A549 treated with AZD2906 at 1 μM for 4 hours (cell line): ENCODE data around the gene CHID1. TPM values are rescaled to one million over a fixed set of nuclear protein-coding genes. Genes with fewer than 3 reads are reported as not detected.

Experiments used
- total RNA-seq: library from RNA; stranded (reverse); fragments of 200-300 nt; extraction: Qiagen RNA extraction; gene quantifications from 5 replicates; pipeline ENCODE4 v1.2.3, GENCODE V29; 2022

CHID1 gene
- 72.1 to 77.3 TPM (median 74.4 TPM) in 5 replicates for total RNA-seq

GRCh38 chr11:910589-911030, at the start of gene CHID1:
Gene CHID1 (minus strand): TSS chr11:910810. CDS start chr11:904816, 5,994 bp downstream.

DNA sequence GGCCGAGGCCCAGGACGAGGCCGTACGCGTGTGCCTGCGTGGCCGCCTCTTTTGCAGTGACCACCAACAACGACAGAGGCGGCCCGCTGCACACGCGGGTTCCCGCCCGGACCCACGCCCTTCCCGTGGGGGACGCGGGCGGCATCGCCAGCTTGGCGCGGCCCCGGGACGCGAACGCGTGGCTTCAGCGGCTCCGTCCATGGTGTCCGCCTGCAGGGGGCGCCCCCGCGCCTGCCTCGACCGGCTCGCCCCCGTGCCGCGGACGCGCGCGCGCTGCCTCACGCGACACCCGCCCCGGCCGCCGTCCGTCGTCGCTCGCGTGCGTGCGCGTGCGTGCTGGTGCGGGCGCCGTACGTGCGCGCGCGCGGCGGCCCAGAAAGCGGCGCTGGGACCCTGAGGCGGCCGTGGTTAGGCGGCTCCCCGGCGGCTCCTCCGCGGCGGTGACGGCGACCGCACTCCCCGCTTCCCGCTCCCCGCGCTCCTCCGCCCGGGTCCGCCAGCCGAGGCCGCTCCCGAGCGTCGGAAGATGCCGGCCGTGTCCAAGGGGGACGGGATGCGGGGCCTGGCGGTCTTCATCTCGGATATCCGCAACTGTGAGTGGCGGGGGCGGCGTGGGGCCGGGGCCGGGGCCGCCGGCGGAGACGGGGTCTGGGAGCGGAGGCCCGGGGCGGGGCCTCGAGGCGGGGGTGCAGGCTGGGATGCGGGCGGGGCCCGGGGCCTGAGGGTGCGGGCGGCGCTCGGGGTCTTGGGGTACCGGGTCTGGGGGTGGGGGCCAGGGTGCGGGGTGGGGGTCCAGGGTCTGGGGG, 15.1 kb upstream of the CHID1 start, which contains the start of gene AP2A2:
Gene AP2A2 (plus strand): TSS at position 375 of the 806 bp plus-strand sequence. CDS start 152 bp downstream, at position 527.

DNA sequence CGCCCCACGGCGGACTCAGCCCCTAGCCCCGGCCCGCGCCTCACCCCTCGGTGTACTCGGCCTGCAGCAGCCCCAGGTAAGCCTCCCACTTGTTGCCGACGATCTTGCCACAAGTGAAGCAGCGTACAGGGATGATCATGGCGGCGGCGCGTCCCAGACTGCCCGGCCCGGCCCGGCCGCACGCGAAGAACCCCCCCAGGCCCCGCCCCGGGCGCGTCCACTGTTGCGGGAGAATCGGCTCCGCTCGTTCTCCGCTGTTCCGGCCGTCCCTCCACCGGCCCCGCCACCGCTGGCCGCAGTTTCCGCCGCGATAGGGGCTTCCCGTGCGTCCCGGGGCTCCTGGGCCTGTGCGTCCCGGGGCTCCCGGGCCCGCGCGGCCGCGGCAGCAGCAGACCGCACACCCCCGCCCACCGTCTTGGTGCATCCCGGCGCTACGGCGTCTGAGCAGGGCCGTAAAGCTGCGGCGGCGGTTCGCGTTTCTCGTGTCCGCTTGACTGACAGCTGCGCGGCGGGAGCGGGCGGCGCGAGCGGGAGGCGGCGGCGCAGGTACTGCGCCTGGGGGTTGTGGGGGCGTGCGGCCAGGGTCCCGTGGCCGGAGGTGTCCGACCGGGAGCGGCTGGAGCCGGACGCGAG, 68.1 kb downstream of the CHID1 start, which contains the start of the genes POLR2L and TSPAN4:
Gene POLR2L (minus strand): TSS at position 160 of the 633 bp plus-strand sequence. CDS start 21 bp downstream, at position 139.
Gene TSPAN4 (plus strand): TSS at position 483 of the 633 bp plus-strand sequence. CDS start 7,453 bp downstream, outside the sequence.

DNA sequence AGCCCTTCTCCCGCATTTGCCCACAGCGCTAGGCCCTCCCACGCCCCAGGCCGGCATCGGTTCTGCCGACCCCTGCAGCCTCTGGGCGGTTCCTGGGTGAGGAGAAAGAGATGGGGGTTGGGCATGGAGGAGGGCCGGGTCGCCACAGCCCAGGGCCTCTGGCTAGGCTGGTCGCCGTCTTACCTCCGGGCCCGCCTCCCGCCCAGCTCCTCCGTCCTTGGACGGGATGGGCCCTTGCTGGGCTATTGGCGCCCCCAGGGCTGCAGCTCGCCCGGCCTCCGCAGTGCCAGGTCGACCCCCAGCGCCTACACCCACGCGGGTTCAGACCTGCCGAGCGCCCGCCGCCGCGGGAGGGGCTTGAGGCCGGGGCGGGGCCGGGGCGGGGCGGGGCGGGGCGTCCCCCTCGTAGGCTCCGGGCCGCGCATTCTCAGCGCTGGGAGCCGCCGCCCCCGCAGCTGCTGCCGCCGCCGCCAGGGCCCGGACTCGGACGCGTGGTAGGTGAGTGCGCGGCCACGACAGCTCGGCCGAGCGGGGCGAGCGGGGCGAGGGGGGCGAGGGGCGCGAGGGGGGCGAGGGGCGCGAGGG, 78.0 kb downstream of the CHID1 start, which contains the start of gene CD151:
Gene CD151 (plus strand): TSS at position 424 of the 585 bp plus-strand sequence. CDS start 3,118 bp downstream, outside the sequence.

DNA sequence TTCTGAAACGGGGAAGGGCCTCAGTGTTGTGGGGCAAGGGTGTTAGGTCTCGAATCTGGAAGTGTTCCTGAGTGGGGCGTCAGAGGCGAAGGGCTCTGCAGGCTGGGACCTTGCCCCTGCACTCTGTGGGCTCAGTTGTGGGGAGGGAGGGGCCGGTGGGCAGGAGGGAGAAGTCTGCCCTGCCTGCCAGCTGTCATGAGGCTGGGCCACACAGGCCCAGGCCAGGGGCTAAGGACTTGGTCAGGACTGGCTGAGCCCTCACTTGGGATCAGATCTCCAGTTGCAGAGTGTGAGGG, 82.8 kb downstream of the CHID1 start, which contains the start of gene CRACR2B:
Gene CRACR2B (plus strand): TSS at position 23 of the 296 bp plus-strand sequence. CDS start 689 bp downstream, outside the sequence.

GRCh38 chr11:818396-819128, 92.0 kb downstream of the CHID1 start, which contains the start of gene PNPLA2:
Gene PNPLA2 (plus strand): TSS chr11:818914. CDS start chr11:819719, 805 bp downstream.

Other genes starting within 250 kb of the CHID1 start
- gene DEAF1, start 215.6 kb downstream of the CHID1 start, total RNA-seq: 32.1 to 37.2 TPM (median 36.5 TPM) in 5 replicates
- gene TMEM80, start 215.0 kb downstream of the CHID1 start, total RNA-seq: 8.1 to 12.3 TPM (median 10.8 TPM) in 5 replicates
- gene EPS8L2, start 204.6 kb downstream of the CHID1 start, total RNA-seq: 75.7 to 126 TPM (median 112 TPM) in 5 replicates
- 373 to 432 TPM (median 392 TPM) in 5 replicates for gene TALDO1, start 163.3 kb downstream of the CHID1 start, total RNA-seq
- 40.1 to 46.1 TPM (median 41.7 TPM) in 5 replicates for gene GATD1, start 133.3 kb downstream of the CHID1 start, total RNA-seq
- gene CEND1, start 120.7 kb downstream of the CHID1 start, total RNA-seq: 1.6 to 2.9 TPM (median 2.1 TPM) in 5 replicates
- 21.2 to 36.1 TPM (median 32.3 TPM) in 5 replicates for gene SLC25A22, start 112.5 kb downstream of the CHID1 start, total RNA-seq
- gene PIDD1, start 105.6 kb downstream of the CHID1 start, total RNA-seq: 9.0 to 15.5 TPM (median 13.9 TPM) in 5 replicates
- 1,597 to 2,654 TPM (median 2,318 TPM) in 5 replicates for gene RPLP2, start 100.8 kb downstream of the CHID1 start, total RNA-seq
- 37.0 to 61.7 TPM (median 57.7 TPM) in 5 replicates for gene PNPLA2, start 91.9 kb downstream of the CHID1 start, total RNA-seq
- 3.3 to 7.2 TPM (median 6.2 TPM) in 5 replicates for gene CRACR2B, start 82.9 kb downstream of the CHID1 start, total RNA-seq
- 840 to 907 TPM (median 868 TPM) in 5 replicates for gene CD151, start 77.9 kb downstream of the CHID1 start, total RNA-seq
- gene POLR2L, start 68.3 kb downstream of the CHID1 start, total RNA-seq: 554 to 741 TPM (median 647 TPM) in 5 replicates
- 136 to 205 TPM (median 200 TPM) in 5 replicates for gene TSPAN4, start 68.0 kb downstream of the CHID1 start, total RNA-seq
- gene AP2A2, start 15.1 kb upstream of the CHID1 start, total RNA-seq: 26.6 to 35.8 TPM (median 33.6 TPM) in 5 replicates
- 0.05 TPM in 1 of 5 replicates, not detected in the others for gene MUC6, start 125.9 kb upstream of the CHID1 start, total RNA-seq
- 0.04 to 0.24 TPM (median 0.12 TPM) in 5 replicates for gene MUC2, start 164.1 kb upstream of the CHID1 start, total RNA-seq
- 0.95 to 1.9 TPM (median 1.6 TPM) in 5 replicates for gene MUC5AC, start 247.1 kb upstream of the CHID1 start, total RNA-seq